Measurements from ENCODE around the gene ARSK.
A peak's percentile ranks its signal among the peaks of the same experiment; 100 is the strongest.
"Not testable (repeated sequence)": the region's sequence is repeated elsewhere in the genome, so short reads cannot be mapped to it uniquely, and the experiment has no call there.

The ARSK gene

GRCh38 chr5:95621839-95622629, 67.1 kb downstream of the ARSK start:
- DNase-seq (ENCODE audit: low read depth): no peak

GRCh38 chr5:95623706-95624105, 68.8 kb downstream of the ARSK start:
- no peak for DNase-seq (ENCODE audit: low read depth)

GRCh38 chr5:95624368-95624767, 69.5 kb downstream of the ARSK start:
- DNase-seq (ENCODE audit: low read depth): no peak

GRCh38 chr5:95626701-95627100, 71.8 kb downstream of the ARSK start:
- no peak for DNase-seq (ENCODE audit: low read depth)

- no peak for DNase-seq (ENCODE audit: low read depth)
These were observed 73.3 kb downstream of the ARSK start for GRCh38 chr5:95627971-95628810.

GRCh38 chr5:95628933-95629332, 74.0 kb downstream of the ARSK start:
- no peak for DNase-seq (ENCODE audit: low read depth)

- DNase-seq (ENCODE audit: low read depth): no peak
These were observed 75.6 kb downstream of the ARSK start for GRCh38 chr5:95630394-95630917.

GRCh38 chr5:95631255-95631958, 76.5 kb downstream of the ARSK start:
- DNase-seq (ENCODE audit: low read depth): peak; percentile 83

- peak; percentile 88 for DNase-seq (ENCODE audit: low read depth)
These were observed 77.2 kb downstream of the ARSK start for GRCh38 chr5:95631991-95632675.

GRCh38 chr5:95632942-95633341, 78.0 kb downstream of the ARSK start:
- not testable (repeated sequence) for DNase-seq (ENCODE audit: low read depth)

- DNase-seq (ENCODE audit: low read depth): no peak
These were observed 78.8 kb downstream of the ARSK start for GRCh38 chr5:95633671-95634070.

GRCh38 chr5:95634081-95634480, 79.2 kb downstream of the ARSK start:
- no peak for DNase-seq (ENCODE audit: low read depth)

- DNase-seq (ENCODE audit: low read depth): no peak
These were observed 83.7 kb downstream of the ARSK start for GRCh38 chr5:95638632-95639031.

GRCh38 chr5:95641741-95642220, 86.9 kb downstream of the ARSK start:
- DNase-seq (ENCODE audit: low read depth): no peak

GRCh38 chr5:95643152-95643551, 88.3 kb downstream of the ARSK start:
- DNase-seq (ENCODE audit: low read depth): no peak

- DNase-seq (ENCODE audit: low read depth): peak; percentile 78
These were observed 89.6 kb downstream of the ARSK start for GRCh38 chr5:95644351-95645042.

- not testable (repeated sequence) for DNase-seq (ENCODE audit: low read depth)
These were observed 91.3 kb downstream of the ARSK start for GRCh38 chr5:95646226-95646568.

- peak; percentile 98 for DNase-seq (ENCODE audit: low read depth)
These were observed 91.9 kb downstream of the ARSK start, which contains the start of gene RFESD for GRCh38 chr5:95646569-95647431. Gene RFESD (plus strand): TSS chr5:95646777. CDS start chr5:95652272, 5,495 bp downstream.

GRCh38 chr5:95647886-95648860, 93.3 kb downstream of the ARSK start:
- DNase-seq (ENCODE audit: low read depth): no peak

All from ELR (cell line).